GM12892 (cell line): ENCODE data around the gene JAG2.

Experiments used
- DNase-seq: peaks from one replicate; pipeline ENCODE4 v3.0.0; 2011; ENCODE audit not compliant: insufficient read length
- FAIRE-seq: peaks from 2 replicates; lab custom pipeline; 2011; peaks lifted over from hg19 to GRCh38; lab: Jason Lieb, UNC
- POLR2A ChIP-seq: IDR thresholded peaks from 2 replicates; pipeline ENCODE4 v1.6.1; 2011; ENCODE audit warnings: low read depth, low read length, control low read depth
- POLR2AphosphoS5 ChIP-seq: IDR thresholded peaks from 2 replicates; pipeline ENCODE4 v1.6.1; 2011; ENCODE audit warnings: low read depth, low read length, control low read depth
- TAF1 ChIP-seq: IDR thresholded peaks from 2 replicates; pipeline ENCODE4 v1.6.1; 2011; ENCODE audit warnings: low read depth, mild to moderate bottlenecking, control low read depth, low read length, borderline replicate concordance

JAG2 gene

GRCh38 chr14:105187935-105188524 is 19.5 kb upstream of the JAG2 start:
- TF ChIP-seq POLR2A = no peak
- no peak for TF ChIP-seq POLR2AphosphoS5
- TF ChIP-seq TAF1 = no peak
- no peak for FAIRE-seq
- no peak for DNase-seq

- no peak for TF ChIP-seq TAF1
- TF ChIP-seq POLR2A = no peak
- TF ChIP-seq POLR2AphosphoS5 = no peak
- FAIRE-seq = no peak
- DNase-seq = no peak
Observed at GRCh38 chr14:105187116-105187515, 18.5 kb upstream of the JAG2 start.

GRCh38 chr14:105185973-105186372 is 17.4 kb upstream of the JAG2 start:
- no peak for DNase-seq
- FAIRE-seq = no peak
- TF ChIP-seq POLR2AphosphoS5 (no peak), POLR2A (no peak), TAF1 (no peak)

- no peak for DNase-seq
- TF ChIP-seq POLR2AphosphoS5 (no peak), TAF1 (no peak), POLR2A (no peak)
- FAIRE-seq = no peak
Observed at GRCh38 chr14:105185001-105185400, 16.4 kb upstream of the JAG2 start.

GRCh38 chr14:105184461-105184860 is 15.9 kb upstream of the JAG2 start:
- no peak for TF ChIP-seq POLR2A
- TF ChIP-seq POLR2AphosphoS5 = no peak
- no peak for TF ChIP-seq TAF1
- no peak for DNase-seq
- FAIRE-seq = no peak

- TF ChIP-seq POLR2AphosphoS5 (no peak), POLR2A (no peak), TAF1 (no peak)
- DNase-seq (no peak), FAIRE-seq (no peak)
Observed at GRCh38 chr14:105182296-105183020, 13.9 kb upstream of the JAG2 start.

- TF ChIP-seq POLR2A (no peak), POLR2AphosphoS5 (no peak), TAF1 (no peak)
- no peak for FAIRE-seq
- DNase-seq = no peak
Observed at GRCh38 chr14:105181549-105182295, 13.1 kb upstream of the JAG2 start.

GRCh38 chr14:105180592-105181548 is 12.3 kb upstream of the JAG2 start, which contains the start of gene NUDT14:
NUDT14 (minus strand) TSS chr14:105181312; CDS start chr14:105181209, 103 bp downstream.
- no peak for TF ChIP-seq POLR2AphosphoS5
- TF ChIP-seq TAF1 = no peak
- no peak for TF ChIP-seq POLR2A
- DNase-seq (peak; percentile 97), FAIRE-seq (peak; percentile 68)

- no peak for TF ChIP-seq POLR2A
- TF ChIP-seq TAF1 = no peak
- no peak for TF ChIP-seq POLR2AphosphoS5
- FAIRE-seq (no peak), DNase-seq (no peak)
Observed at GRCh38 chr14:105179191-105179590, 10.6 kb upstream of the JAG2 start.

GRCh38 chr14:105178868-105179140 is 10.2 kb upstream of the JAG2 start:
- DNase-seq = no peak
- FAIRE-seq = no peak
- no peak for TF ChIP-seq POLR2AphosphoS5
